Testis (tissue), 3 donors: Measurements from ENCODE around the gene SLC15A1. TPM values are rescaled to one million over a fixed set of nuclear protein-coding genes. Genes with fewer than 3 reads are reported as not detected.

ENCODE experiments used
- DNase-seq: peaks from one replicate; pipeline ENCODE4 v3.0.0-alpha.2; 2019
- H3K27ac ChIP-seq, 2 donors: fragments of 200-600 bp; sonication (generic); one replicate each; pipeline ENCODE4 v1.5.1; 2019
- H3K27me3 ChIP-seq: fragments of 200-600 bp; sonication (generic); one replicate; pipeline ENCODE4 v1.5.1; 2019
- H3K36me3 ChIP-seq: fragments of 200-600 bp; sonication (generic); one replicate; pipeline ENCODE4 v1.5.1; 2017; ENCODE audit warnings: low read depth; ENCODE audit errors: missing control alignments
- H3K4me1 ChIP-seq: fragments of 200-600 bp; sonication (generic); one replicate; pipeline ENCODE4 v1.5.1; 2019
- H3K4me3 ChIP-seq, 2 donors: fragments of 200-600 bp; sonication (generic); one replicate each; pipeline ENCODE4 v1.5.1; 2017 to 2019
- H3K9me3 ChIP-seq: fragments of 200-600 bp; sonication (generic); one replicate; pipeline ENCODE4 v1.5.1; 2017
- CTCF ChIP-seq, 3 experiments: fragments of 450-650 bp in 2 of 3; fragments of 200-600 bp in 1 of 3; sonication (generic) in 1 of 3; IDR thresholded peaks; one replicate each; pipeline ENCODE4 v1.5.1; 2016 to 2019; ENCODE audit warnings: antibody characterized with exemption in 3 of 3, mild to moderate bottlenecking in 2 of 3, moderate library complexity in 1 of 3
- POLR2A ChIP-seq: fragments of 450-650 bp; IDR thresholded peaks from one replicate; pipeline ENCODE4 v1.6.1; 2017; ENCODE audit warnings: antibody characterized with exemption, mild to moderate bottlenecking, moderate library complexity
- WGBS, 2 donors: methylation state at CpG; one replicate each; pipeline ENCODE4 v1.1.5; 2018; 5-methylcytosine and 5-hydroxymethylcytosine counted together
- intact Hi-C: fragments of 100-400 bp; cut with DNase I; formaldehyde crosslinking; loops from one replicate; pipeline ENCODE4 v1.15.1; 2023; ENCODE audit warnings: low total_unique reads
- polyA plus RNA-seq: library from polyadenylated mRNA; stranded (reverse); fragments of 350-450 nt; fragmentation: Illumina TruSeq; extraction: RNeasy Lipid Tissue Mini Kit (QIAGEN cat#74804); gene quantifications from one replicate; pipeline ENCODE4 v1.2.3, GENCODE V29; 2014; ENCODE audit warnings: low read depth, low replicate concordance; ENCODE audit not compliant: insufficient read depth
- total RNA-seq, 2 donors: library from RNA; depleted of rRNA; stranded (reverse); fragments of >200 nt; gene quantifications; one replicate each; pipeline ENCODE4 v1.2.3, GENCODE V29; 2016

SLC15A1 gene
- total and polyA plus RNA-seq, 3 donors from 2014 or later: 0.37 to 0.71 (median 0.47) TPM

DNA sequence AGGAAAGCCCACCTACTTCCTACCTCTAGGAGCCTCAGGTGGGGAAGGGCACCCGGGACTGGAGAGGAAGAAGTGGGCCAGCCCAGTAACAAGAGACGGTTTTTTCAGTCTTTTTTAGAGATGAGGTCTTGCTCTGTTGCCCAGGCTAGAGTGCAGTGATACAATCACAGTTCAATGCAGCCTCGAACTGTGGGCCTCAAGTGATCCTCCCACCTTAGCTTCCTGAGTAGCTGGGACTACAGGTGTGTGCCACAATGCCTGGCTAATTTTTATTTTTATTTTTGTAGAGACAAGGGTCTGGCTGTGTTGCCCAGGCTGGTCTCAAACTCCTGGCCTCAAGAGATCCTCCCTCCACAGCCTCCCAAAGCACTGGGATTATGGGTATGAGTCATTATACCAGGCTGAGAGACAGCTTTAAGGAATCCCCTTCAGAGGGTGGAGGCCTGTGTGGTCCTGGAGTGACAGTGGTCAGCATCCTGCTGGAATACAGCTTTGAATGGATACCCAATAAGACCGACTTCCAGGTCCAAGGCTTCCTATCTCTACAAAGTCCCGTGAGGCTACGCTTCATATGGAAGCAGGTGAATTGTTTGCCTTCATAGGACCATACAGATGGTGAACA is 63.0 kb downstream of the SLC15A1 start:
- DNase-seq: no peak

GRCh38 chr13:98688373-98688772 is 64.1 kb downstream of the SLC15A1 start:
- no peak overlapping the region for H3K4me3 ChIP-seq
- intact Hi-C loops: no loop called here
- no peak for DNase-seq
- no peaks in the 10 kb centered on the region for H3K4me1 ChIP-seq
- H3K36me3 ChIP-seq: no peaks in the 10 kb centered on the region
- H3K27me3 ChIP-seq: no peaks in the 10 kb centered on the region
- no peaks in the 10 kb centered on the region for H3K9me3 ChIP-seq
- TF ChIP-seq CTCF (IDR thresholded peaks at IDR 0.05): no peak
- no peak for TF ChIP-seq POLR2A
- H3K27ac ChIP-seq: no peak overlapping the region
- WGBS, 2 donors: 55 to 61% methylated on average over 2 of the region's 2 CpGs

More for the DNA sequence above, 63.0 kb downstream of the SLC15A1 start:
- TF ChIP-seq CTCF (IDR thresholded peaks at IDR 0.05) (no peak), POLR2A (no peak)
- WGBS, 2 donors: 90 to 93% methylated on average over 6 of the region's 6 CpGs
- Histone ChIP-seq H3K27ac (no peak overlapping the region), H3K4me3 (no peak overlapping the region), H3K27me3 (no peaks in the 10 kb centered on the region), H3K4me1 (no peaks in the 10 kb centered on the region), H3K9me3 (no peaks in the 10 kb centered on the region), H3K36me3 (no peaks in the 10 kb centered on the region)
- intact Hi-C loops: no loop called here

- 71 to 80% methylated on average over 5 of the region's 5 CpGs for WGBS, 2 donors
- no peaks in the 10 kb centered on the region for H3K36me3 ChIP-seq
- H3K27me3 ChIP-seq: no peaks in the 10 kb centered on the region
- no peaks in the 10 kb centered on the region for H3K9me3 ChIP-seq
- no peak overlapping the region for H3K4me3 ChIP-seq
- no peak overlapping the region for H3K27ac ChIP-seq
- no peak for DNase-seq
- no peak for TF ChIP-seq CTCF (IDR thresholded peaks at IDR 0.05)
- no peak for TF ChIP-seq POLR2A
- H3K4me1 ChIP-seq: no peaks in the 10 kb centered on the region
- intact Hi-C loops: no loop called here
Observed at GRCh38 chr13:98687319-98687718, 65.2 kb downstream of the SLC15A1 start.

DNA sequence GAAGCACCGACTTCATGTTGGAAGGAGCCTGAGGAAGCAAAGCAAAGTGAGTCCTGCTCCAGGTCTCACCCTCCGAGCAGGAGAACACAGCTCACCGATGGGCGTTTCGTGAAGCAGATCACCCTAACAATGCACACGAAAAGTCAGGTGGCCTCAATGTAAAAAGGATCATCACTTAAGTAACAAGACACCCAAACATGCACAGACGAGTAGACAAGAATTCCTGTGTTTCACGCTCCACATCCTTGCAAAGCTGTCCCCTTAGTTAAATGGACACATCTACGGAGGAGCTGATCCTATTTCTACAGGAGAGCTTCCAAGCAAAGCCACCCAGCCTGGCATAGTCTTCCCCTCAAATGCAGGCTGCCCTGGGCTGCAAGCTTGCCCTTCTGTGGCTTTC is 66.2 kb downstream of the SLC15A1 start:
- H3K27me3 ChIP-seq: no peaks in the 10 kb centered on the region
- TF ChIP-seq CTCF (IDR thresholded peaks at IDR 0.05) (no peak), POLR2A (no peak)
- WGBS, 2 donors: 89 to 91% methylated on average over 8 to 9 of the region's 9 CpGs
- H3K9me3 ChIP-seq: no peaks in the 10 kb centered on the region
- no peak overlapping the region for H3K27ac ChIP-seq
- H3K4me1 ChIP-seq: no peaks in the 10 kb centered on the region
- intact Hi-C loops: no loop called here
- no peak overlapping the region for H3K4me3 ChIP-seq
- no peaks in the 10 kb centered on the region for H3K36me3 ChIP-seq
- DNase-seq: no peak

- no peaks in the 10 kb centered on the region for H3K36me3 ChIP-seq
- no peaks in the 10 kb centered on the region for H3K4me1 ChIP-seq
- no peak for TF ChIP-seq CTCF (IDR thresholded peaks at IDR 0.05)
- no peak for TF ChIP-seq POLR2A
- no peaks in the 10 kb centered on the region for H3K9me3 ChIP-seq
- H3K4me3 ChIP-seq: no peak overlapping the region
- DNase-seq: no peak
- 48 to 55% methylated on average over 2 of the region's 2 CpGs for WGBS, 2 donors
- no peak overlapping the region for H3K27ac ChIP-seq
- intact Hi-C loops: no loop called here
- H3K27me3 ChIP-seq: no peaks in the 10 kb centered on the region
Observed at GRCh38 chr13:98685146-98685545, 67.3 kb downstream of the SLC15A1 start.
